AG09309 (cell line): ENCODE data around the gene SLC14A1.

ENCODE experiments used
- DNase-seq: peaks from one replicate; pipeline ENCODE4 v3.0.0-alpha.2; 2010; ENCODE audit warnings: low read depth
- H3K4me3 ChIP-seq: 2 replicates; pipeline ENCODE4 v1.5.1; 2011; ENCODE audit warnings: mild to moderate bottlenecking, low read depth, low read length, moderate library complexity; ENCODE audit not compliant: control insufficient read depth
- CTCF ChIP-seq: IDR thresholded peaks from 2 replicates; pipeline ENCODE4 v1.5.1; 2011; ENCODE audit warnings: mild to moderate bottlenecking, low read depth, low read length, inconsistent platforms; ENCODE audit not compliant: insufficient read depth, control insufficient read depth; ENCODE audit errors: missing control alignments

The SLC14A1 gene

GRCh38 chr18:45723567-45724355, at the start of gene SLC14A1:
SLC14A1 (plus strand) TSS chr18:45724181; CDS start chr18:45730321, 6,140 bp downstream.
- no peak for DNase-seq
- peak within 1 kb of the TSS; percentile 41 for H3K4me3 ChIP-seq

GRCh38 chr18:45677276-45677807, 46.6 kb upstream of the SLC14A1 start:
- no peak overlapping the region for H3K4me3 ChIP-seq
- no peak for TF ChIP-seq CTCF
- no peak for DNase-seq

More at GRCh38 chr18:45723567-45724355, at the start of gene SLC14A1:
- no peak for TF ChIP-seq CTCF

- no peak overlapping the region for H3K4me3 ChIP-seq
- TF ChIP-seq CTCF, result no peak
- DNase-seq, result no peak
Measured at GRCh38 chr18:45678441-45678840, 45.5 kb upstream of the SLC14A1 start.

GRCh38 chr18:45678850-45679249, 45.1 kb upstream of the SLC14A1 start:
- no peak for TF ChIP-seq CTCF
- no peak overlapping the region for H3K4me3 ChIP-seq
- DNase-seq, result no peak

- TF ChIP-seq CTCF, result no peak
- no peak overlapping the region for H3K4me3 ChIP-seq
- DNase-seq, result no peak
Measured at GRCh38 chr18:45680066-45680690, 43.8 kb upstream of the SLC14A1 start.

GRCh38 chr18:45682181-45682580, 41.8 kb upstream of the SLC14A1 start:
- H3K4me3 ChIP-seq, result no peak overlapping the region
- TF ChIP-seq CTCF, result no peak
- no peak for DNase-seq
